NCI-H2196 (cell line): ENCODE results near the gene LTO1.

Experiments
- DNase-seq: peaks from one replicate; lab custom pipeline; 2025; ENCODE audit not compliant: unreplicated experiment; lab: John Stamatoyannopoulos, UW

Gene LTO1

DNA sequence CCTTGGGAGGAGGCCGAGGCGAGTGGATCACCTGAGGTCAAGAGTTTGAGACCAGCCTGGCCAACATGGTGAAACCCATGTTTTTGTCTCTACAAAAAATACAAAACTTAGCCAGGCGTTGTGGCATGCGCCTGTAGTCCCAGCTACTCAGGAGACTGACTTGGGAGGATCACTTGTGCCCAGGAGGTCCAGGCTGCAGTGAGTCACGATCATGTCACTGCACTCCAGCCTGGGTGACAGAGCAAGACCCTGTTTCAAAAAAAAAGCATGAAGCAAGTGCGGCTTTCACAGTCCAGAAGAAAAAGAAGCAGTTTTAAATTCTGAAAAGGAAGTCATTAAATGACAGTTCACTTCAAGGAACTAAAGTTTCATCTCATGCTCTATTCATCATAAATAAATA is 7.1 kb upstream of the LTO1 start:
- DNase-seq, result no peak

DNA sequence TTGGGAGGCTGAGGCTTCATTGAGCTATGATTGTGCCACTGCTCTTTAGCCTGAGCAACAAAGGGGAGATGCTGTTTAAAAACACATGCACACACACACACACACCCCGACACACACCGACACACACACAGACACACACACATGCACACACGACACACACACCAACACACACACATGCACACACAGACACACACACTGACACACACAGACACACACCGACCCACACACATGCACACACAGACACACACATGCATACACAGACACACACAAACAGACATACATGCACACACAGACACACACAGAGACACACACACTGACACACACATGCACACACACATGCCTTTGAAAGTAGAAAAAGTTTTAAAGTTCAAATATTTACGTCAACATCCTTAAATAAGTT is 5.5 kb upstream of the LTO1 start:
- no peak for DNase-seq

GRCh38 chr11:69677749-69678148 is 2.6 kb upstream of the LTO1 start:
- DNase-seq, result no peak

GRCh38 chr11:69674267-69674885 is 777 bp downstream of the LTO1 start:
- no peak for DNase-seq

GRCh38 chr11:69671734-69672465 is 3.3 kb downstream of the LTO1 start:
- no peak for DNase-seq

- peak; percentile 85 for DNase-seq
Observed at GRCh38 chr11:69670158-69670845, 4.9 kb downstream of the LTO1 start.

- no peak for DNase-seq
Observed at GRCh38 chr11:69669486-69669885, 5.7 kb downstream of the LTO1 start.

GRCh38 chr11:69667619-69668604 is 7.2 kb downstream of the LTO1 start:
- DNase-seq, result peak; percentile 67

GRCh38 chr11:69666752-69667536 is 8.2 kb downstream of the LTO1 start:
- no peak for DNase-seq

- no peak for DNase-seq
Observed at GRCh38 chr11:69666261-69666660, 8.9 kb downstream of the LTO1 start.

DNA sequence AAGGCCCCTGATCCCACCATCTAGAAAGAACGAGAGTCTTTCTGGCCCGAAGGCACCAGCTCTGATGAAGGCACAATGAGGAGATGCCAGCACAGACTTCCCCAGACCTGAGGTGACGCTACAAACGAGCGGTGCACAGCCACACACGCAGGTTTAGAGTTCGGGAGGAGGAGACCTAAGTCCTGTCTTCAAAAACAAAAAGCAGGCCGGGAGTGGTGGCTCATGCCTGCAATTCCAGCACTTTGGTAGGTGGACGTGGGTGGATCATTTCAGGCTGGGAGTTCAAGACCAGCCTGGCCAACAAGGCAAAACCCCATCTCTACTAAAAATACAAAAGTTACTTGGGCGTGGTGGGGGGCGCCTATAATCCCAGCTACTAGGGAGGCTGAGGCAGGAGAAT is 9.5 kb downstream of the LTO1 start:
- DNase-seq, result no peak

DNA sequence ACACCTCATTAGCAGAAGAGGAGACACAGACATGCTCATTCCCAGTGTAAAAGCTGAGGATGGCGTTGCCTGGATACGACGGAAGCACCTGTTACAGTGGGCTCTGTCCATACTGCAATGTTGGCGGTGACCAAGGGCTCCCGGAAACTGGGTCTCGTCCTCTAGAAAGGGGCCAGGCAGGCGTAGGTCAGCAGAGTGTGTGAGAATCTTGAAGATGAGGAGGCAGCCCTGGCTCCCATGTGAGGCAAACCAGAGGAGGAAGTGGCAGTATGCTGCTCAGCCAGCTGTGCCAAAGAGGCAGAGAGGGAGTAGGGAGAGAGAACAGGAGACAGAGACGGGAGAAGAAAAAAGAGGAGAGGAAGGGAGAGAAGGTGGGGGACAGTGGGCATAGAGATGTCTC is 10.3 kb downstream of the LTO1 start:
- no peak for DNase-seq

- DNase-seq, result no peak
Observed at GRCh38 chr11:69664103-69664775, 10.9 kb downstream of the LTO1 start.

GRCh38 chr11:69663326-69663725 is 11.8 kb downstream of the LTO1 start:
- no peak for DNase-seq

DNA sequence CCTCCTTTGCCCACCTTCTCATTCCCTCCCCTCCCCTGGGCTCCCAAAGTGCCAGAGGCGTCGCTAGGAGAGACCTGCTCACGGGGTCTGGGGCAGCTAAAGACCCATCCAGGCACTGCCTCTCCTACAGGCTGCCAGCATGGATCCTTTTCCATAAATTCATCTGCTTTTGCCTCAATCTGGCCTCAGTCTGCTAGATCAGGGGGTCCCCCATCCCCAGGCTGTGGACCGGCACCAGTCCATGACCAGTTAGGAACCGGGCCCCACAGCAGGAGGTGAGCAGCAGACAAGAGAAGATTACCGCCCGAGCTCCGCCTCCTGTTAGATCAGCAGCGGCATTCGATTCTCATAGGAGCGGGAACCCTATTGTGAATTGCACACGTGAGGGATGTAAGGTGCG is 12.3 kb downstream of the LTO1 start:
- no peak for DNase-seq

GRCh38 chr11:69662021-69662698 is 13.0 kb downstream of the LTO1 start:
- DNase-seq, result no peak

DNA sequence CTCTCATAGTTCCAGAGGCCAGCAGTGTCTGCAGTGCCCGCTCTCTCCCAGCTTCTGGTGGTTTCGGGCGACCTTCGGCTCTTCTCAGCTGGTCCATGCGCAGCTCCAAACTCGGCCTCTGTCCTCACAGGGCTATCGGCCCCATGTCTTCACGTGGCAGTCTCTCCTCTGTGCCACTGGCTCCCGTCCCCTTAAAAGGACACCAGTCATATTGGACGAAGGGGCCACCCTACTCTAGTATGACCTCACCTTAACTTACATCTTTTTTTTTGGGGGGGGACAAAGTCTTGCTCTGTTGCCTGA is 13.8 kb downstream of the LTO1 start:
- DNase-seq, result no peak

DNA sequence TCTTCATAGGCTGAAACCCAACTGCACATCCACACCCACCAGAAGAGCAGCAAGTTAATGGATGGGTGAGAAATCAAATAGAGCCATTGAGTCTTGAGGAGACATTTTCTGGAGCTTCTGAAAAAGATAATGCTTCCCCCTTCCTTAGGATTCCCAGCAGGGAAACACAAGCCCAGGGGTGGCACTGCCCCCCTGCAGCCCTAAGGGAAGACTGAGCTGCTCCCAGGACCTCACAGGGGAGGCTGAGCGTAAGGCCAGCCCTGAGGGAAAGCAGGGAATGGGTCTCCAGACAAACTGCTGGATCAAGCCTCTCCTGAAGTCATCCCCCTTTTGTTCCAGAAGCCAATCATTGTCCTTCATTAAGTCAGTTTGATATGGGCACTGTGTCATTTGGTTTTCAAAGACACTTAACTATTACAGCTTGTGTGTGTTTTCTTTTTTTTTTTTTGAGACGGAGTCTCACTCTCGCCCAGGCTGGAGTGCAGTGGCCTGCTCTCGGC is 15.1 kb downstream of the LTO1 start:
- DNase-seq, result no peak

GRCh38 chr11:69659591-69659990 is 15.6 kb downstream of the LTO1 start:
- DNase-seq, result no peak
